ENCODE measurements around the gene PRKCA. TPM values are rescaled to one million over a fixed set of nuclear protein-coding genes. Genes with fewer than 3 reads are reported as not detected.

The PRKCA gene
- total RNA-seq, 1 donor from 2014 or later = 4.7 TPM

GRCh38 chr17:66272811-66273585 lies 29.4 kb upstream of the PRKCA start:
- DNase-seq (ENCODE audit: low read depth) = peak; percentile 73
- TF ChIP-seq CTCF (IDR thresholded peaks at IDR 0.05; ENCODE audit: insufficient read depth, low read length, severe bottlenecking) = no peak
- Histone ChIP-seq H3K27me3 (ENCODE audit: control insufficient read depth, insufficient read depth, low read length) (no peaks in the 10 kb centered on the region), H3K4me3 (ENCODE audit: low read depth, low read length) (no peak overlapping the region), H3K36me3 (ENCODE audit: control insufficient read depth, insufficient read depth, low read length) (no peaks in the 10 kb centered on the region)
- FAIRE-seq = no peak

GRCh38 chr17:66273586-66273848 lies 28.9 kb upstream of the PRKCA start:
- Histone ChIP-seq H3K4me3 (ENCODE audit: low read depth, low read length) (no peak overlapping the region), H3K36me3 (ENCODE audit: control insufficient read depth, insufficient read depth, low read length) (no peaks in the 10 kb centered on the region), H3K27me3 (ENCODE audit: control insufficient read depth, insufficient read depth, low read length) (no peaks in the 10 kb centered on the region)
- FAIRE-seq (no peak), DNase-seq (ENCODE audit: low read depth) (no peak)
- no peak for TF ChIP-seq CTCF (IDR thresholded peaks at IDR 0.05; ENCODE audit: insufficient read depth, low read length, severe bottlenecking)

DNA sequence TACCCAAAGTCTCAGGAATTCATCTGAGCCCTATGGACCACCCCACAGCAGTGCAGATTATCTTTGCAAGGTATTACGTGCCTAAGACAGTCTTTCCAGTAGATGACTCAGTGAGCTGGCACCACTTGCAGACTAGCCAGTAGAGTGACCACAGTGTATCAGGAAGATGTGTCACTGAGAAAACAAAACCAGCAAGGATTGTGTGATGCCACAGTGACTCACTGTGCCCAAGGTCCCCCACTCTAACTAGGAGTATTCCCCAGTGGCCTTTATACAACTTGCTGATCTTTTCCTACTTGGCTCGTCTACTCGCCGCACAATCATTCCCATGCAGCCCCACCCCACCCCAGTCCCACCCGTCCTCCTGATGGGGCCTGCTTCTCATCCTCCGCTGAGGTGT lies 26.8 kb upstream of the PRKCA start:
- Histone ChIP-seq H3K27me3 (ENCODE audit: control insufficient read depth, insufficient read depth, low read length) (no peaks in the 10 kb centered on the region), H3K4me3 (ENCODE audit: low read depth, low read length) (no peak overlapping the region), H3K36me3 (ENCODE audit: control insufficient read depth, insufficient read depth, low read length) (no peaks in the 10 kb centered on the region)
- DNase-seq (ENCODE audit: low read depth) (peak; percentile 99), FAIRE-seq (peak; percentile 83)
- no peak for TF ChIP-seq CTCF (IDR thresholded peaks at IDR 0.05; ENCODE audit: insufficient read depth, low read length, severe bottlenecking)

DNA sequence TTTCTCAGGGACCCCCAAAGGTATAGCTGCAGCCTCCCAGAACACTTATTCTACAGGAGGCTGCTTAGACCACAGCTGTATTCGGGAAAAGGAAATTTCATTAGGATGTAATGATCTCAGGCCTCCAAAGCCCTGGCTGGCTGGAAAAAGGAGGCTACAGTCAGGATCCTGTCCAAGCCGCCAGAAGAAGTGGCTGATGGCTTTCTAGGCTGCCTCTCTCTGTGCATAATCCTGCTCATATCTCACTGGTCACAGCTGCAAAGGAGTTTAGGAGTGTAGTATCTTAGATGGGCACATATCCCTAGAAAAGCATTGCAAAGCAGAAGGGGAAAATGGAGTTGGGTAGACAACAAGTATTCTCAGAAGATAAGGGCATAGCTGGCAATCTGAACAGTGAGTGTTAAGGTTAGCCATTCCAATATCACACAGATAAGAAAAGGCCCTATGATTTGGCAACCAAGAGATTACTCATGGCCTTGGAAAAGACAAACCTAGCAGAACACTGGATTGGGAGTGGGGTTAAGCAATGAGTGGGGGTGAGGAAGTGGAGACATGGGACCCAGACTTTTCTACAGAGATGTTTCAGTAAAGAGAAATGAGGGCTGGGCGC lies 26.0 kb upstream of the PRKCA start:
- H3K4me3 ChIP-seq (ENCODE audit: low read depth, low read length) = no peak overlapping the region
- no peak for TF ChIP-seq CTCF (IDR thresholded peaks at IDR 0.05; ENCODE audit: insufficient read depth, low read length, severe bottlenecking)
- no peaks in the 10 kb centered on the region for H3K27me3 ChIP-seq (ENCODE audit: control insufficient read depth, insufficient read depth, low read length)
- DNase-seq (ENCODE audit: low read depth) (peak; percentile 81), FAIRE-seq (no peak)
- H3K36me3 ChIP-seq (ENCODE audit: control insufficient read depth, insufficient read depth, low read length) = no peaks in the 10 kb centered on the region

- no peak for TF ChIP-seq CTCF (IDR thresholded peaks at IDR 0.05; ENCODE audit: insufficient read depth, low read length, severe bottlenecking)
- no peaks in the 10 kb centered on the region for H3K27me3 ChIP-seq (ENCODE audit: control insufficient read depth, insufficient read depth, low read length)
- H3K36me3 ChIP-seq (ENCODE audit: control insufficient read depth, insufficient read depth, low read length) = no peaks in the 10 kb centered on the region
- H3K4me3 ChIP-seq (ENCODE audit: low read depth, low read length) = no peak overlapping the region
- DNase-seq (ENCODE audit: low read depth) = no peak
- FAIRE-seq = no peak
Observed at GRCh38 chr17:66277191-66277590, 25.2 kb upstream of the PRKCA start.
